IPS-NIHi7 (cell line): ENCODE measurements around the gene PPP2R5A.

Experiments used
- DNase-seq: peaks from one replicate; pipeline ENCODE4 v3.0.0; 2012; ENCODE audit warnings: mixed read lengths; ENCODE audit errors: extremely low spot score

Gene PPP2R5A

GRCh38 chr1:212284744-212285684, at the start of gene PPP2R5A:
PPP2R5A (plus strand) TSS chr1:212285410; CDS start chr1:212286111, 701 bp downstream.
- peak; percentile 99 for DNase-seq

- no peak for DNase-seq
Observed at GRCh38 chr1:212235857-212236256, 49.4 kb upstream of the PPP2R5A start.

- no peak for DNase-seq
Observed at GRCh38 chr1:212236664-212237220, 48.5 kb upstream of the PPP2R5A start.

- no peak for DNase-seq
Observed at GRCh38 chr1:212237651-212238050, 47.6 kb upstream of the PPP2R5A start.

GRCh38 chr1:212238552-212238951, 46.7 kb upstream of the PPP2R5A start:
- DNase-seq = no peak

- no peak for DNase-seq
Observed at GRCh38 chr1:212241501-212241900, 43.7 kb upstream of the PPP2R5A start.

- no peak for DNase-seq
Observed at GRCh38 chr1:212241957-212242287, 43.3 kb upstream of the PPP2R5A start.

- no peak for DNase-seq
Observed at GRCh38 chr1:212242288-212242984, 42.8 kb upstream of the PPP2R5A start.

- DNase-seq = no peak
Observed at GRCh38 chr1:212242985-212243308, 42.3 kb upstream of the PPP2R5A start.

- no peak for DNase-seq
Observed at GRCh38 chr1:212244441-212244840, 40.8 kb upstream of the PPP2R5A start.

- no peak for DNase-seq
Observed at GRCh38 chr1:212247179-212247721, 38.0 kb upstream of the PPP2R5A start.

- no peak for DNase-seq
Observed at GRCh38 chr1:212247988-212248387, 37.2 kb upstream of the PPP2R5A start.

GRCh38 chr1:212254853-212255363, 30.3 kb upstream of the PPP2R5A start:
- DNase-seq = no peak

- DNase-seq = no peak
Observed at GRCh38 chr1:212255705-212256307, 29.4 kb upstream of the PPP2R5A start.

- no peak for DNase-seq
Observed at GRCh38 chr1:212256369-212256768, 28.8 kb upstream of the PPP2R5A start.

GRCh38 chr1:212257157-212257556, 28.1 kb upstream of the PPP2R5A start:
- DNase-seq = no peak

GRCh38 chr1:212259693-212260480, 25.3 kb upstream of the PPP2R5A start:
- no peak for DNase-seq

- no peak for DNase-seq
Observed at GRCh38 chr1:212260557-212261355, 24.5 kb upstream of the PPP2R5A start.

GRCh38 chr1:212261361-212261929, 23.8 kb upstream of the PPP2R5A start:
- no peak for DNase-seq

GRCh38 chr1:212267017-212267416, 18.2 kb upstream of the PPP2R5A start:
- no peak for DNase-seq
